Femur (tissue), 1 donor: ENCODE data around the gene LCORL.
A peak's percentile ranks its signal among the peaks of the same experiment; 100 is the strongest.

Experiments used
- DNase-seq: peaks from one replicate; pipeline ENCODE4 v3.0.0-alpha.2; 2017

LCORL gene

GRCh38 chr4:17823871-17824669 lies 197.5 kb downstream of the LCORL start:
- DNase-seq, result no peak

GRCh38 chr4:17817027-17817426 lies 204.5 kb downstream of the LCORL start:
- no peak for DNase-seq

GRCh38 chr4:17816142-17816541 lies 205.4 kb downstream of the LCORL start:
- no peak for DNase-seq

- DNase-seq, result no peak
These were observed 207.4 kb downstream of the LCORL start for GRCh38 chr4:17814140-17814539.

GRCh38 chr4:17812801-17813200 lies 208.8 kb downstream of the LCORL start:
- DNase-seq, result no peak

GRCh38 chr4:17812125-17812524 lies 209.4 kb downstream of the LCORL start:
- no peak for DNase-seq

GRCh38 chr4:17811078-17811603 lies 210.4 kb downstream of the LCORL start:
- DNase-seq, result no peak

GRCh38 chr4:17810260-17811077 lies 211.1 kb downstream of the LCORL start, which contains the start of the genes DCAF16 and NCAPG:
DCAF16 (minus strand) TSS chr4:17810757; CDS start chr4:17804141, 6,616 bp downstream.
NCAPG (plus strand) TSS chr4:17810979; CDS start chr4:17811078, 99 bp downstream.
- DNase-seq, result peak; percentile 100

GRCh38 chr4:17809667-17810066 lies 211.9 kb downstream of the LCORL start:
- no peak for DNase-seq

- no peak for DNase-seq
These were observed 214.1 kb downstream of the LCORL start for GRCh38 chr4:17807446-17807845.

- DNase-seq, result no peak
These were observed 215.9 kb downstream of the LCORL start for GRCh38 chr4:17805580-17806155.

GRCh38 chr4:17797808-17798207 lies 223.7 kb downstream of the LCORL start:
- no peak for DNase-seq

GRCh38 chr4:17794730-17795129 lies 226.8 kb downstream of the LCORL start:
- DNase-seq, result no peak
